Left renal pelvis (tissue), 4 donors: ENCODE results near the gene BAZ2B. TPM values are rescaled to one million over a fixed set of nuclear protein-coding genes. Genes with fewer than 3 reads are reported as not detected.
A peak's percentile ranks its signal among the peaks of the same experiment; 100 is the strongest.
"Not testable (repeated sequence)": the region's sequence is repeated elsewhere in the genome, so short reads cannot be mapped to it uniquely, and the experiment has no call there.

Experiments used
- DNase-seq, 4 donors: peaks; one replicate each; pipeline ENCODE4 v3.0.0-alpha.2; 2013; ENCODE audit warnings: low read depth in 4 of 4, low spot score in 3 of 4
- polyA plus RNA-seq, 4 donors: library from polyadenylated mRNA; unstranded; fragments of 120-200 nt; gene quantifications; one replicate each; pipeline ENCODE4 v1.2.1, GENCODE V29; 2013; ENCODE audit not compliant: insufficient read length in 4 of 4

The BAZ2B gene
- polyA plus RNA-seq, 4 donors, result 68.3 to 76.3 (median 72.1) TPM

DNA sequence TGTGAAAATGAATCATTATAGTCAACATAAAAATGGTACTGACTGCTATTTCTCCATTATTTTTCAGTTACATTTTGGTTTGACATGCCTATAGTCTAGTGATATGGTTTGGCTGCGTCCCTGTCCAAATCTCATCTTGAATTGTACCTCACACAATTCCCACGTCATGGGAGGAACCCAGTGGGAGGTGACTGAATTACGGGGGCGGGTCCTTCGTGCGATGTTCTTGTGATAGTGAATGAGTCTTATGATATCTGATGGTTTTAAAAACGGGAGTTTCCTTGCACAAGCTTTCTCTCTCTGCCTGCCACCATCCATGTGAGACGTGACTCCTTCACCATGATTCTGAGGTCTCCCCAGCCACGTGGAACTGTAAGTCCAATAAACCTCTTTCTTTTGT lies 70.3 kb downstream of the BAZ2B start:
- DNase-seq, result no peak

GRCh38 chr2:159545085-159545484 lies 71.3 kb downstream of the BAZ2B start:
- DNase-seq, result no peak

- DNase-seq, result no peak
These were observed 74.2 kb downstream of the BAZ2B start for GRCh38 chr2:159542101-159542500.

GRCh38 chr2:159539701-159540100 lies 76.6 kb downstream of the BAZ2B start:
- DNase-seq, result no peak

DNA sequence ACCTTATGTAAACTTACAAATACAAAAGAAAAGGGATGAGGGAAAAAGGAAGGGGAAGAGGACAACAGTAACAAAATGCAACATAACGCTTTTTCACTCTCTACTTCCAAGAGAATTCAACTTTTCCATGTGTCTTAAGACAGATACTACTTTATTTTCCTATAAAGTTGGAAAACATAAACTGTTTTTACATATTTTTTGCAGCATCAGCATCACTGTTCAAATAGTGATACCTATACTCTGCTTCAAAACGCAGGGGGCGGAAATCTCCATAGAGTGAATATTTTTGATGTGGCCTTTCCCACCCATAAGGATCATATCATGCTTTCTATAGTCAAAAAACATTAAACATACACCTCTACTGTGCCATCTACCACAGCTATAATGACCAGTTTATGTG lies 77.5 kb downstream of the BAZ2B start:
- no peak for DNase-seq

- not testable (repeated sequence) for DNase-seq
These were observed 81.1 kb downstream of the BAZ2B start for GRCh38 chr2:159535261-159535660.

DNA sequence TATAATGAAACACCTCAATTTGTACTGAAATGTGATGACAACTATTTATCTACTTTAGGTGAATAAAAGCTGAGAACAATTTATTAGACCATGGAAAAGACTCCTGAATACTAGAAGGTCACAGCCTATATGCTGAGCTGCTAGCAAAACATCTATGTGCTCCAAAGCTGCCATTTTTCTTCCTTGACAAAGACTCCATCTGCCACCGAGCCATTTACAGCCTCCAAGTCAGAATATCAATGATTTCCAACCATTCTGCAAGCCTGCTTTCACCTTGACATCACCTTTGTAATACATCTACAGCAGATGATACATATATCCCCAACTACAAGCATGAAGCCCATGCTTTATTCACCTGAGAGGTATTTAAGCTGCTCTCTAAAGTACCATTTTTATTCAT lies 84.9 kb downstream of the BAZ2B start:
- no peak for DNase-seq

- no peak for DNase-seq
These were observed 89.9 kb downstream of the BAZ2B start for GRCh38 chr2:159526433-159526832.

GRCh38 chr2:159525012-159525411 lies 91.3 kb downstream of the BAZ2B start:
- DNase-seq, result no peak

DNA sequence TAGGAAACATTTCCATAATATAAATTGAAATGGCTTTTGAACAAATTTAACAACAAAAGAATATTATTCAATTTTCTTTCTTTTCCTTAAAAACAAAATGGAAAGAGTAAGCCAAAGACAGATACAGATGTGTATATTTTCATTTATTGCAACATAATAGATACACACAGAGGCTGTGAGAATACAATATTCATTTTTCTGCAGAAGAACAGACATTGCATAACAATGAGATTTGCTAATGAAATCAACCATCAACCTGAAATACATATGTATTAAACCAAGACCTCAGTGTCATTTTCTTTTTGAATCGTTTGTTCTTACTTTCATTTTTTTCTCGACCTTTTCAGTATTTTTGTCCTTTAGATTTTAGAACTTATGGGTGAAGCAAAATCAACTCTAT lies 95.1 kb downstream of the BAZ2B start:
- DNase-seq, result no peak

GRCh38 chr2:159518321-159519005 lies 97.9 kb downstream of the BAZ2B start:
- DNase-seq, result no peak

GRCh38 chr2:159516241-159516758 lies 100.0 kb downstream of the BAZ2B start:
- peak in 3 of 4 donors; percentile 20 to 44 (median 28) for DNase-seq

DNA sequence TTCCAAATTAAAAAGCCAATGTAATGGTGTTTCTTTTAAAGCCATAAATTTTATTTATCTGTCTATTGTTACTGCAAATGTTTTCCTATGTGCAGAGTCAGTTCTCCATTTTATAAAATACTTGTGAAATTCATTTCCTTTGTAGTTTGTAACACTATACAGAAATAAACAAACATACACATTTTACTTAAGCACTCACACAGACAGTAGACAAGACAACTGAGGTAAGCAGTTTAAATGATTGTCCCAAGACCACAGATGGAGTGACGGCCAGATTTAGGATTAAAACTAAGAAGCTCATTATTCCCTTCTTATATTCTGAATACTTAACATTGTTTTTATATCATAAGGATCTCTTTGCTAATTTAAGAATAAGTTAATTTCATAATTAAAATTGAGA lies 100.9 kb downstream of the BAZ2B start:
- no peak for DNase-seq

DNA sequence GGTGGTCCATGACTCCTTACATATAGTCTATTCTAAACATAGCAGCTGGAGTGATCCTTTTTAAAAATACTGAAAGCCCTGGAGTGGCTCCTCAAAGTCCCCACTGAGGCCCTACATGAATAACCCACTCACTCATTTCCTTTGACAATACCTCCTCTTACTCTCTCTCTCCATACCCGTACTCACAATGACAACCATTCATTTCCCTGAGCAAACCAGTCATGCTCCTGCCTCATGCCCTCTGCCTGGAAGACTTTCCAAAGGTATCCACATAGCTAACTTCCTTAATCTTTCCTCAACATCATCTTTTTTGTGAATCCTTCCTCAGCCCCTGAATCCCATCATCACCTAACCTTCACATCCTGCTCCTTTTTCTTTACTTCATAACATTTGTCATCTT lies 102.6 kb downstream of the BAZ2B start:
- no peak for DNase-seq

- DNase-seq, result no peak
These were observed 108.2 kb downstream of the BAZ2B start for GRCh38 chr2:159508140-159508539.

- no peak for DNase-seq
These were observed 109.4 kb downstream of the BAZ2B start for GRCh38 chr2:159506764-159507440.

DNA sequence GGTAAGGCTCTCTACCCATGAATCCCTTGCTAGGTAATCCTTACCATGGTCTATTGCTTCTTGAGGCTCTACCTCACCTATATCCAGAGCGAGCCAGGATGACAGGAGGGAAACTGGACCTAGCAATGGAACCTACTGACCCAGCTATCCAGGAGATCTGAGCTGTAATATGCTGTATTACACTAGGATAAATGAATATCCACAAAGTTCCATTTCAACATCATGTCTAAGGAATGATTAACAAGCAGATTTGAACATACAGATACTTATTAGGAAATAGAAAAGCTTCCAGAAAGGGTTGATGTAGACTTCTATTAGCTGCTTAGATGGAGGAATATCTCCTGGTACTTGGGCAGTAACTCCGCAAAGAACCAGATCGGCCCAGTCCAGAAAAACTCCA lies 110.1 kb downstream of the BAZ2B start:
- DNase-seq, result no peak

GRCh38 chr2:159505196-159505595 lies 111.2 kb downstream of the BAZ2B start:
- DNase-seq, result no peak

- DNase-seq, result no peak
These were observed 114.6 kb downstream of the BAZ2B start for GRCh38 chr2:159501743-159502142.

GRCh38 chr2:159497847-159498246 lies 118.5 kb downstream of the BAZ2B start:
- no peak for DNase-seq

GRCh38 chr2:159497256-159497655 lies 119.1 kb downstream of the BAZ2B start:
- no peak for DNase-seq

GRCh38 chr2:159489476-159489875 lies 126.9 kb downstream of the BAZ2B start:
- no peak for DNase-seq
